Astrocyte (in vitro differentiated cells and primary cell): ENCODE data around the gene GLT1D1. TPM values are rescaled to one million over a fixed set of nuclear protein-coding genes. Genes with fewer than 3 reads are reported as not detected.
A peak's percentile ranks its signal among the peaks of the same experiment; 100 is the strongest.

Experiments used
- DNase-seq: peaks from one replicate; pipeline ENCODE4 v3.0.0-alpha.2; 2010; ENCODE audit warnings: low read depth
- FAIRE-seq: peaks from 2 replicates; lab custom pipeline; 2011; peaks lifted over from hg19 to GRCh38; lab: Jason Lieb, UNC
- H2AFZ ChIP-seq: 2 replicates; pipeline ENCODE4 v1.6.0; 2012; ENCODE audit warnings: low read depth, low read length, inconsistent platforms
- H3K27ac ChIP-seq: 2 replicates; pipeline ENCODE4 v1.5.1; 2011; ENCODE audit warnings: low read depth, low read length, inconsistent platforms
- H3K27me3 ChIP-seq: 2 replicates; pipeline ENCODE4 v1.6.0; 2011; ENCODE audit warnings: low read length, inconsistent platforms; ENCODE audit not compliant: insufficient read depth
- H3K36me3 ChIP-seq: 2 replicates; pipeline ENCODE4 v1.5.1; 2011; ENCODE audit warnings: low read length, inconsistent platforms; ENCODE audit not compliant: insufficient read depth
- H3K4me1 ChIP-seq: 2 replicates; pipeline ENCODE4 v1.5.1; 2011; ENCODE audit warnings: low read length, inconsistent platforms; ENCODE audit not compliant: insufficient read depth
- H3K4me2 ChIP-seq: 2 replicates; pipeline ENCODE4 v1.6.0; 2012; ENCODE audit warnings: low read length, inconsistent platforms
- H3K4me3 ChIP-seq: 2 replicates; pipeline ENCODE4 v1.5.1; 2011; ENCODE audit warnings: low read depth, mild to moderate bottlenecking, low read length, inconsistent platforms; ENCODE audit not compliant: insufficient read depth
- H3K79me2 ChIP-seq: 2 replicates; pipeline ENCODE4 v1.6.0; 2012; ENCODE audit warnings: mild to moderate bottlenecking, low read length, inconsistent platforms; ENCODE audit not compliant: insufficient read depth
- H3K9ac ChIP-seq: 2 replicates; pipeline ENCODE4 v1.6.0; 2012; ENCODE audit warnings: mild to moderate bottlenecking, low read length, inconsistent platforms
- H3K9me3 ChIP-seq: 2 replicates; pipeline ENCODE4 v1.5.1; 2012; ENCODE audit warnings: low read depth, mild to moderate bottlenecking, low read length, inconsistent platforms; ENCODE audit not compliant: insufficient read depth
- H4K20me1 ChIP-seq: 2 replicates; pipeline ENCODE4 v1.6.0; 2012; ENCODE audit warnings: low read length, inconsistent platforms; ENCODE audit not compliant: insufficient read depth
- H3K27ac Mint-ChIP-seq: one replicate; pipeline ENCODE4 v1.8.0; 2021; ENCODE audit warnings: mild to moderate bottlenecking, mixed read lengths; ENCODE audit not compliant: unreplicated experiment
- H3K27me3 Mint-ChIP-seq: one replicate; pipeline ENCODE4 v1.8.0; 2021; ENCODE audit warnings: low read depth, mixed read lengths; ENCODE audit not compliant: unreplicated experiment
- H3K36me3 Mint-ChIP-seq: one replicate; pipeline ENCODE4 v1.8.0; 2021; ENCODE audit warnings: low read depth, mixed read lengths; ENCODE audit not compliant: unreplicated experiment
- H3K4me1 Mint-ChIP-seq: one replicate; pipeline ENCODE4 v1.8.0; 2021; ENCODE audit warnings: low read depth, mixed read lengths; ENCODE audit not compliant: unreplicated experiment
- H3K4me3 Mint-ChIP-seq: one replicate; pipeline ENCODE4 v1.8.0; 2021; ENCODE audit warnings: mild to moderate bottlenecking, moderate library complexity, mixed read lengths; ENCODE audit not compliant: unreplicated experiment
- H3K9me3 Mint-ChIP-seq: one replicate; pipeline ENCODE4 v1.8.0; 2021; ENCODE audit warnings: mild to moderate bottlenecking, mixed read lengths; ENCODE audit not compliant: unreplicated experiment
- EZH2 ChIP-seq: IDR thresholded peaks from 2 replicates; pipeline ENCODE4 v1.6.1; 2012; ENCODE audit warnings: mild to moderate bottlenecking, low read length, inconsistent platforms; ENCODE audit not compliant: insufficient read depth
- total RNA-seq: library from RNA; stranded (reverse); gene quantifications from 2 replicates; pipeline ENCODE4 v1.2.1, GENCODE V29; 2021
- TF ChIP-seq, protein P1 (sequence below): IDR thresholded peaks from 2 replicates; pipeline ENCODE4 v1.5.1; 2011; ENCODE audit warnings: low read depth, mild to moderate bottlenecking, inconsistent platforms, low read length, moderate library complexity; ENCODE audit not compliant: insufficient read depth

Gene GLT1D1
- total RNA-seq, 1 donor from 2014 or later = 0.16 TPM

DNA sequence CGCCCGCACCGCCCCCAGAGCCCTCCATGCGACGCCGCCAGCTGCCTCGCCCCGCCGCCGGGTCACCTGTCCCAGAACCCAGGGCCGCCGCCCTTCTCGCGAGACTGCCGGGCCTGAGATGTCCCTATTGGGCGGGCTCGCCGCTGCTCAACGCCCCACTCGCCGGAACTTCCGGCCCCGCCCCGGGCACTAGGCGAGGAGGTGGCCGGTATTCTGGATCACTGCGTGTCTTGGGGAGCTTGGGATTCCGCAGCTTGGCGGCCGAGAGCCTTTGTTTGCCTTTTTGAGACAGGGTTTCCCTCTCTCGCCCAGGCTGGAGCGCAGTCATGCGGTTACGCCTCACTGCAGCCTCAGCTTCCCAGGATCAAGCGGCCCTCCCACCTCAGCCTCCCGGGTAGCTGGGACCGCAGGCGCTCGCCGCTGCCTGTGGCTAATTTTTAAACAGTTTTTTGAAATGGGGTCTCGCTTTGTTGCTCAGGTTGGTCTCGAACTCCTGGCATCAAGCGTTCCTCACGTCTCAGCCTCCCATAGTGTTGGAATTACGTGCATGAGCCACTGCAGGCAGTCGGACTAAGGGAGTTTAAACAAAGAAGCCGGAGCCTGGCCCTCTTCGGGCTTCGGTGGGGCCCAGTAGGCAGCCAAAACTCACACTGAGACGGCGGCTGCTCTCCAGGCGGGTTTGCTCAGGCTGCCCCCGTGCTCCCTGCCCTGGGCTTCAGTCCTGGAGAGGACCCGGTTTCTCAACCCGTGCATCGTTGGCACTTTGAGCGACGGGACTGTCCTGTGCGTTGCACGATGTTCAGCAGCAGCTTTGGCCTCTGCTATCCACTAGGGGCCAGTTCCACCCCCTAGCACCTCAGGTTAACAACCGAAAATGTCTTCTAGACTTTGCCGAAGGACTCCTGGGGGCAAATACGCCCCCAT lies 29.1 kb upstream of the GLT1D1 start, which contains the start of gene SLC15A4:
Gene SLC15A4, minus strand, starts transcription at position 43 of the 924 bp plus-strand sequence. Its CDS starts 15 bp downstream, at position 28.
- H4K20me1 ChIP-seq = peaks cover 22% of the 10 kb centered on the region
- peak within 1 kb of the TSS; percentile 91 for H3K9ac ChIP-seq
- DNase-seq = peak; percentile 82
- H3K4me2 ChIP-seq = peak within 1 kb of the TSS; percentile 86
- H3K4me3 Mint-ChIP-seq = peak within 1 kb of the TSS; percentile 85
- H3K27ac Mint-ChIP-seq = peak within 1 kb of the TSS; percentile 41
- H3K36me3 Mint-ChIP-seq = peaks cover 5% of the 10 kb centered on the region
- H3K79me2 ChIP-seq = peaks cover 44% of the 10 kb centered on the region
- H3K27me3 ChIP-seq = no peaks in the 10 kb centered on the region
- no peaks in the 10 kb centered on the region for H3K27me3 Mint-ChIP-seq
- peaks cover 4% of the 10 kb centered on the region for H3K36me3 ChIP-seq
- peak within 1 kb of the TSS; percentile 94 for H2AFZ ChIP-seq
- H3K9me3 ChIP-seq = no peaks in the 10 kb centered on the region
- peaks cover 9% of the 10 kb centered on the region for H3K9me3 Mint-ChIP-seq
- peak within 1 kb of the TSS; percentile 84 for H3K4me3 ChIP-seq
- H3K4me1 ChIP-seq = peaks cover 6% of the 10 kb centered on the region
- no peak for FAIRE-seq
- H3K27ac ChIP-seq = peak within 1 kb of the TSS; percentile 91
- TF ChIP-seq EZH2 = no peak
- TF ChIP-seq, protein P1, sequence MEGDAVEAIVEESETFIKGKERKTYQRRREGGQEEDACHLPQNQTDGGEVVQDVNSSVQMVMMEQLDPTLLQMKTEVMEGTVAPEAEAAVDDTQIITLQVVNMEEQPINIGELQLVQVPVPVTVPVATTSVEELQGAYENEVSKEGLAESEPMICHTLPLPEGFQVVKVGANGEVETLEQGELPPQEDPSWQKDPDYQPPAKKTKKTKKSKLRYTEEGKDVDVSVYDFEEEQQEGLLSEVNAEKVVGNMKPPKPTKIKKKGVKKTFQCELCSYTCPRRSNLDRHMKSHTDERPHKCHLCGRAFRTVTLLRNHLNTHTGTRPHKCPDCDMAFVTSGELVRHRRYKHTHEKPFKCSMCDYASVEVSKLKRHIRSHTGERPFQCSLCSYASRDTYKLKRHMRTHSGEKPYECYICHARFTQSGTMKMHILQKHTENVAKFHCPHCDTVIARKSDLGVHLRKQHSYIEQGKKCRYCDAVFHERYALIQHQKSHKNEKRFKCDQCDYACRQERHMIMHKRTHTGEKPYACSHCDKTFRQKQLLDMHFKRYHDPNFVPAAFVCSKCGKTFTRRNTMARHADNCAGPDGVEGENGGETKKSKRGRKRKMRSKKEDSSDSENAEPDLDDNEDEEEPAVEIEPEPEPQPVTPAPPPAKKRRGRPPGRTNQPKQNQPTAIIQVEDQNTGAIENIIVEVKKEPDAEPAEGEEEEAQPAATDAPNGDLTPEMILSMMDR = no peak
- H3K4me1 Mint-ChIP-seq = no peaks in the 10 kb centered on the region

DNA sequence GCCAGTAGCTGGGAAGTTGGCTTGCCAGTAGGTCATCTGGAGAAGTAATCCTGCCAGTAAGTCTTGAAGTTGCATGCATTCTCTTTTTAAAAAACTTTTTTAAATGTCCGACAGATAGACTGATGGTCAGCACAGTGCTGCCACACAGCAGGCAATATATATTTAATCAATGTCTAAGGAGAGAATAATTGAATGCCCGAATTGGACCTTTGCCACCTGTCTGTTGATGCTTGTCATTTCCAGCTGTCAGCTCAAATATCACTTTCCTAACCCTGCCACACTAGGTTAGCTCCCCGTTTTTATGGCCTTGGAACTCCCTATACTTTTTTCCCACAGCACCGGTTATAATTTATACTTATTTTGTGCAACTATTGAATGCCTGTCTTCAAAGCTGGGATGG lies 27.4 kb upstream of the GLT1D1 start:
- Mint-ChIP-seq H3K4me1 (no peaks in the 10 kb centered on the region), H3K27me3 (no peaks in the 10 kb centered on the region), H3K4me3 (no peak overlapping the region), H3K9me3 (peaks cover 6% of the 10 kb centered on the region), H3K36me3 (peaks cover 3% of the 10 kb centered on the region), H3K27ac (no peak overlapping the region)
- Histone ChIP-seq H3K36me3 (no peaks in the 10 kb centered on the region), H3K27me3 (no peaks in the 10 kb centered on the region), H2AFZ (no peak overlapping the region), H3K4me2 (no peak overlapping the region), H3K79me2 (peaks cover 28% of the 10 kb centered on the region), H3K4me1 (peaks cover 6% of the 10 kb centered on the region), H3K27ac (no peak overlapping the region), H3K9me3 (no peaks in the 10 kb centered on the region), H3K9ac (no peak overlapping the region), H4K20me1 (peaks cover 7% of the 10 kb centered on the region), H3K4me3 (no peak overlapping the region)
- DNase-seq = no peak
- TF ChIP-seq, protein P1 = no peak
- no peak for TF ChIP-seq EZH2
- no peak for FAIRE-seq
